HG03439 (cell line): ENCODE results near the gene ARFIP2.
"Not testable (repeated sequence)": the region's sequence is repeated elsewhere in the genome, so short reads cannot be mapped to it uniquely, and the experiment has no call there.

Experiments
- ATAC-seq: cut with Tn5 transposase; IDR thresholded peaks from one replicate; pipeline ENCODE4 v1.9.1; 2021; ENCODE audit warnings: mild to moderate bottlenecking, moderate library complexity; ENCODE audit not compliant: unreplicated experiment

The ARFIP2 gene, protein sequence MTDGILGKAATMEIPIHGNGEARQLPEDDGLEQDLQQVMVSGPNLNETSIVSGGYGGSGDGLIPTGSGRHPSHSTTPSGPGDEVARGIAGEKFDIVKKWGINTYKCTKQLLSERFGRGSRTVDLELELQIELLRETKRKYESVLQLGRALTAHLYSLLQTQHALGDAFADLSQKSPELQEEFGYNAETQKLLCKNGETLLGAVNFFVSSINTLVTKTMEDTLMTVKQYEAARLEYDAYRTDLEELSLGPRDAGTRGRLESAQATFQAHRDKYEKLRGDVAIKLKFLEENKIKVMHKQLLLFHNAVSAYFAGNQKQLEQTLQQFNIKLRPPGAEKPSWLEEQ

GRCh38 chr11:6481012-6481923 is at the start of gene ARFIP2, which contains the start of gene TIMM10B:
Gene ARFIP2 (minus strand): TSS chr11:6481331. CDS start chr11:6480421, 910 bp downstream.
Gene TIMM10B (plus strand): TSS chr11:6481501. CDS start chr11:6481517, 16 bp downstream.
- ATAC-seq = peak; percentile 99

GRCh38 chr11:6530848-6531247 is 49.7 kb upstream of the ARFIP2 start:
- no peak for ATAC-seq

DNA sequence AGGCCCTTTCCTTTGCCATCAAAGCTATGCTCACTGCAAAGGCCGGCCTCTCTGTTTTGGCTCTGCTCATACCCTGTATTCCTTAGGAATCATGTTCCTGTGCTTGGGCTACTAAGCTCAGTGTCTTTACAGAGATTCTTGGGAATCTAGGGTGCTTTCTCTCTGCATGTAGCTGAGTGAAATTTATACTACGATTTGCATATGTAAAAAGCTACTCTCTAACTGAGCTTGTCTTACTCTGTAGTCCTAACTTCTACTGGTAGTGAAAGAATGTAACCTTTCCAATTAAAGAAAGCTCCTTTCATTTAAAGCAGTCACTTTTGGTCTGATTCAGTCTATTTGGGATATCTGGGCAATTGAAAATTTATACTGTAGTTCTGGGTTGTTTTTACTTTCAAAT is 48.1 kb upstream of the ARFIP2 start:
- no peak for ATAC-seq

- ATAC-seq = no peak
These were observed 45.4 kb upstream of the ARFIP2 start for GRCh38 chr11:6526411-6527135.

DNA sequence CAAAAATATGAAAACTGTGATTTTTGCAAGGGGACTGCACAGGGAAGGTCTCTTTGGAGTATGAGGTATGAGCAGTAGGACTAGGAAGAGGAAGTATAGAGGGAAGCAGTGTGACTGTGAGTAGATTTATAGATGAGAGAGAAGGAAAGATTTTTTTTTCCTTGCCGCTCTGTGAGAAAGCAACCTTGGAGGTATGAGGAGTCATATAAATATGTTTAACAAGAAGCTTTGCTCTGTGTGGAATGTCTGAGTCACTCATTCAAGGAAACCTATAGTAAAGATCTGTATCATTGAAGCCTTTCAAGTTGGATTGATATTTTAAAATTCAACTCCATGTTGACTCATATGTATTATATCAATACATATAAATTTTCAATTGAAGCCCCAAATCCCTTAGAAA is 42.1 kb upstream of the ARFIP2 start:
- ATAC-seq = no peak

DNA sequence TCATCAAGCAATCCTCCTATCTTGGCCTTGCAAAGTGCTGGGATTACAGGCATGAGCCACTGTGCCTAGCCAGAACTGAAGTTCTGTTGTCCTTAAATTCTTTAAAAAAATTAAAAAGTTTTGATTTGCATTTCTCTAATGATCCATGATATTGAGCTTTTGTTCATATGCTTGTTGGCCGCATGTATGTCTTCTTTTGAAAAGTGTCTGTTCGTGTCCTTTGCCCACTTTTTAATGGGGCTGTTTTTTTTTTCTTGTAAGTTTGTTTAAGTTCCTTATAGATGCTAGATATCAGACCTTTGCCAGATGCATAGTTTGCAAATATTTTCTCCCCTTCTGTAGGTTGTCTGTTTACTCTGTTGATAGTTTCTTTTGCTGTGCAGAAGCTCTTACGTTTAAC is 40.8 kb upstream of the ARFIP2 start:
- ATAC-seq = not testable (repeated sequence)

DNA sequence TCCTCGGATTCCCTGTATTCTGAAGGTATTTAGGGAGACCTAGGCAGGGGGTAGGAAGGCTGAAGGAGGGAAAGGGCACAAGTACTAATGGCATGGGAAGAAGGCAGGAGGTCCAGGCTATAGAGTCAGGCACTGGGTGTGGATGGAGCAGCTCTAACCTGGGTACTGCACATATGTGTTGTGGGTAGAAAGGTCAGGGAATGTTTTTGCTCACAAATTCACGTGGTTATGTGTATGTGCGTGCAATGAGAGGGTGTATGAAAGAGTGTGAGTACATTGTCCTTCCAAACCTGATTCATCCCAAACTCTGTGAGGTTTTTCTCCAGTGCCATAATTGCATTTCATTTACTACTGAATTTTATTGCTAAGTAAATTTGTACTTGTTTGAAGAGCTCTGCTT is 39.1 kb upstream of the ARFIP2 start:
- ATAC-seq = no peak

GRCh38 chr11:6516865-6517264 is 35.7 kb upstream of the ARFIP2 start:
- ATAC-seq = no peak

DNA sequence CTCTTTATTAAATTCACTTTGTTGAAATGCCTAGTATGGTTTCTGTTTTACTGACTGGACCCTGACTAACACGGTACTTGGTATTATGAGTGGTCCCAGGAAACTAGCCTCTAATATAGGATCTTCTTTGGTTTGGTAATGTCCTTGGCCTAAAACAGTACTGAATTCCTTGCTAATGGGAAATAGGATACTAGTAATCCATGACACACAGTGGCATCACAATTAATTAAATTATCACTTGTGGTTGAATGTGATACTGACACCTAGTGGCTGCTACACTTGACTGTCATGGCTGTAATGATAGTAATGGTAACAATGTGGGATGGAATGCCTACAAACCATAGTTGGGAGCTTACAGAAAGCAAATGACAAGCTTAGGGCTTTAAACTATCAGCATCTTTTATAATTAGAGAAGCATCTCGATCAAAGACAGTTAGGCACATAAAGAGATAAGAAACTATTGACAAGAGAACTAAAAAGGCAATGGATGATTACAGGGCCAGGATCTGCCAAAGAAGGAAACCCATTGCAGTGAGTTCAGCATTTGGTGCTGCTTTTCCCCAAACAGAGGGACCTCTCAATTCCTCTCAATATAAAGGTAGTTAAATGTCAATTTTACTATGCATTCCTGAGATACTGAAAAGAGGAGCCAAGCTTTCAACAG is 24.6 kb upstream of the ARFIP2 start:
- no peak for ATAC-seq

- no peak for ATAC-seq
These were observed 23.0 kb upstream of the ARFIP2 start for GRCh38 chr11:6504166-6504565.

DNA sequence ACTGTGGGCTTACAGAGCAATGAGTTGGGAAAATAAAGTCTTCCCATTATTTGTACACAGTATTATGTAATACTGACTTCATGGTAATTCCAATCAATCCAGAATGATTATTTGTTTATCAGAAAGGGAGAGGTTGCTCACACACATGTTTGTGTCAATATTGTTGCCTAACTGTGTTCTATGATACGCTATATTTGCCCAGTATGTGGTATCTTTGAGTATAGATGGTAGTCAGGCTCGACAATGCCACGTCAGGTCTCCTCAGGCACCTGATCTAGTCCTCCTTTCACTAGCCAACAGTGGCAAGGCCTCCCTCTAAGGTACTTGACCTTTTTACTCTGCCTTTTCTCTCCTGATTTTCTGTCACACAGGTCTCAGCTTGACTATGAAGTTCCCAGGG is 21.3 kb upstream of the ARFIP2 start:
- no peak for ATAC-seq

GRCh38 chr11:6498544-6498943 is 17.4 kb upstream of the ARFIP2 start:
- no peak for ATAC-seq

DNA sequence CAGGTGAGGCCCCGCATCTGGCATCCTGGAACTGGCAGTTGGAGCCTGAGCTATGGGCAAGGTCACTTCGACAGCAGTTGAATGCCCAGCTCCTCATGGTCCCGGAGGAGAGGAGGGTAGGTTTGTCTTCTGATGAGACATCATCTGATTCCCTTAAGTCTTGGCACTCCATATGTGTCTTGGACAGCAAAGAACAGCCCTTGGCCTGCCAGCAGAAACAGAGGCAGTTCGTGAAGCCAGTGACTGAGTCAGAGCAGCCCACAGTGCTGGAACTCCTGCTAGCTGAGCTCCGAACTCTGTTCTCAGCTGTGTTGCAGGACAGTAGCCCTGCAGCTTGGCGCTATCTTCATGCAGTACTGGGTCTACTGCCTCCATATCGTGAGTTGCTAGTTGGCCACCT is 17.0 kb upstream of the ARFIP2 start:
- no peak for ATAC-seq

GRCh38 chr11:6497069-6497839 is 16.1 kb upstream of the ARFIP2 start, which contains the start of gene DNHD1:
Gene DNHD1 (plus strand): TSS chr11:6497280. CDS start chr11:6498216, 936 bp downstream.
- no peak for ATAC-seq

GRCh38 chr11:6489306-6489705 is 8.2 kb upstream of the ARFIP2 start:
- no peak for ATAC-seq

- no peak for ATAC-seq
These were observed 7.7 kb upstream of the ARFIP2 start for GRCh38 chr11:6488821-6489220.

DNA sequence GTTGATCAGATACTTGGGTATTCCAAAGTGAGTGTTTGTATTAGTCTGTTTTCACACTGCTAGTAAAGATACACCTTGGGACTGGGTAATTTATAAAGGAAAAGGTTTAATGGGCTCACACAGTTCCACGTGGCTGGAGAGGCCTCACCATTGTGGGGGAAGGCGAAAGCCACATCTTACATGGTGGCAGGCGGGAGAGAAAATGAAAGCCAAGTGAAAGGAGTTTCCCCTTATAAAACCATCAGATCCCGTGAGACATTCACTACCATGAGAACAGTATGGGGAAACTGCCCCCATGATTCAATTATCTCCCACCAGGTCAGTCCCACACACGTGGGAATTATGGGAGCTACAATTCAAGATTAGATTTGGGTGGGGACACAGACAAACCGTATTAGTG is 7.2 kb upstream of the ARFIP2 start:
- no peak for ATAC-seq

GRCh38 chr11:6486938-6487337 is 5.8 kb upstream of the ARFIP2 start:
- no peak for ATAC-seq

- ATAC-seq = no peak
These were observed 5.1 kb upstream of the ARFIP2 start for GRCh38 chr11:6486256-6486655.

- no peak for ATAC-seq
These were observed 4.5 kb upstream of the ARFIP2 start for GRCh38 chr11:6485661-6486060.
